HL-60 (cell line): ENCODE data around the gene IGFBP2.
A peak's percentile ranks its signal among the peaks of the same experiment; 100 is the strongest.

ENCODE experiments used
- DNase-seq, 2 experiments: peaks; one replicate each; pipeline ENCODE4 v3.0.0-alpha.2; 2010 to 2020; ENCODE audit warnings: low read depth in 1 of 2, low spot score in 1 of 2
- H3K27ac ChIP-seq: fragments of 250-450 bp; sonication (Bioruptor Pico); replicated peaks from 2 replicates; pipeline ENCODE4 v1.5.1; 2020; ENCODE audit warnings: mild to moderate bottlenecking, moderate library complexity
- H3K27me3 ChIP-seq: fragments of 250-450 bp; sonication (Bioruptor Pico); 2 replicates; pipeline ENCODE4 v1.5.1; 2021; ENCODE audit warnings: mild to moderate bottlenecking, moderate library complexity; ENCODE audit not compliant: insufficient read depth, poor library complexity, severe bottlenecking
- H3K4me3 ChIP-seq: replicated peaks from 2 replicates; pipeline ENCODE4 v1.5.1; 2011; ENCODE audit warnings: mild to moderate bottlenecking, control low read depth, low read length; ENCODE audit not compliant: insufficient read depth
- CTCF ChIP-seq: IDR thresholded peaks from one replicate; pipeline ENCODE4 v1.5.1; 2011; ENCODE audit warnings: low read length, control low read depth, inconsistent platforms; ENCODE audit not compliant: insufficient read depth
- GABPA ChIP-seq: IDR thresholded peaks from 2 replicates; pipeline ENCODE4 v1.6.1; 2012; ENCODE audit warnings: low read depth
- POLR2AphosphoS5 ChIP-seq: IDR thresholded peaks from 2 replicates; pipeline ENCODE4 v1.6.1; 2012; ENCODE audit warnings: low read depth
- REST ChIP-seq: IDR thresholded peaks from 2 replicates; pipeline ENCODE4 v1.6.1; 2012; ENCODE audit warnings: low read depth; ENCODE audit not compliant: insufficient replicate concordance
- SPI1 ChIP-seq: IDR thresholded peaks from 2 replicates; pipeline ENCODE4 v1.6.1; 2012; ENCODE audit warnings: low read depth, mild to moderate bottlenecking, borderline replicate concordance

Gene IGFBP2

GRCh38 chr2:216635171-216635570 is 2.0 kb downstream of the IGFBP2 start:
- Histone ChIP-seq H3K27ac (no peak overlapping the region), H3K27me3 (peaks cover 35% of the 10 kb centered on the region)
- TF ChIP-seq SPI1 (no peak), CTCF (no peak), GABPA (no peak), POLR2AphosphoS5 (no peak), REST (no peak)

GRCh38 chr2:216635701-216636550 is 2.7 kb downstream of the IGFBP2 start:
- Histone ChIP-seq H3K4me3 (no peak overlapping the region), H3K27ac (no peak overlapping the region), H3K27me3 (peaks cover 30% of the 10 kb centered on the region)
- DNase-seq = no peak
- TF ChIP-seq POLR2AphosphoS5 (no peak), CTCF (no peak), GABPA (no peak), REST (no peak), SPI1 (no peak)

More at GRCh38 chr2:216635171-216635570, 2.0 kb downstream of the IGFBP2 start:
- DNase-seq = no peak
- H3K4me3 ChIP-seq = no peak overlapping the region

GRCh38 chr2:216636551-216637450 is 3.6 kb downstream of the IGFBP2 start:
- peak in 1 of 2 experiments; percentile 8 for DNase-seq
- Histone ChIP-seq H3K27me3 (peaks cover 27% of the 10 kb centered on the region), H3K27ac (no peak overlapping the region), H3K4me3 (no peak overlapping the region)
- TF ChIP-seq GABPA = no peak
- no peak for TF ChIP-seq REST
- no peak for TF ChIP-seq POLR2AphosphoS5
- no peak for TF ChIP-seq SPI1
- no peak for TF ChIP-seq CTCF
